ENCODE data around the gene MGMT.

- TF ChIP-seq CTCF (conservative IDR thresholded peaks at IDR 0.05 in 1 of 2, IDR thresholded peaks at IDR 0.05 in 1 of 2; ENCODE audit: low read depth in 1 of 2, low read length in 2 of 2) (no peak), EZH2 (IDR thresholded peaks at IDR 0.05; ENCODE audit: low read length, missing control alignments) (no peak)
Observed at GRCh38 chr10:129685271-129685670, 218.2 kb downstream of the MGMT start.

Data from fibroblast of lung (primary cell).